T-helper 22 cell (primary cell): ENCODE results near the gene TTC28.
"Not testable (repeated sequence)": the region's sequence is repeated elsewhere in the genome, so short reads cannot be mapped to it uniquely, and the experiment has no call there.

ENCODE experiments used
- DNase-seq: peaks from one replicate; pipeline ENCODE4 v3.0.0-alpha.2; 2020; ENCODE audit warnings: low read depth

TTC28 gene

DNA sequence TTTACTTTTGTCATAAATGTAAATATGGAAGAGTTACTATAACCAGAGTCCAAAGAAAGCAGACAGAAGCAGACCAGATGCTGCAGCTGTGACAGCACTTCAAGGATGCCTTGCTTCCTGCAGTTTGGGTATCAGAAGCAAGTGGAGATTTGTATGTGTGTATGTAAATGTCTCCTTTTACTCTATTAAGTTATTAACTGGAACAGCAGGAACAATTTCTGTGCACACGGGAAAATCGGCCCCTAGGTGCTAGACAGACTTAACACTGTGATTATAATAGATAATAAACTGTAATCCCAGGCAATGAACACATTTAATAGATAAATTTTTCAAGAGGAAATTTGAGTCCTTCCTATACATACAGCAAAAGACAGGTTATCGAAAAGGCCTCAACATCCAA lies 582.0 kb downstream of the TTC28 start:
- DNase-seq = no peak

DNA sequence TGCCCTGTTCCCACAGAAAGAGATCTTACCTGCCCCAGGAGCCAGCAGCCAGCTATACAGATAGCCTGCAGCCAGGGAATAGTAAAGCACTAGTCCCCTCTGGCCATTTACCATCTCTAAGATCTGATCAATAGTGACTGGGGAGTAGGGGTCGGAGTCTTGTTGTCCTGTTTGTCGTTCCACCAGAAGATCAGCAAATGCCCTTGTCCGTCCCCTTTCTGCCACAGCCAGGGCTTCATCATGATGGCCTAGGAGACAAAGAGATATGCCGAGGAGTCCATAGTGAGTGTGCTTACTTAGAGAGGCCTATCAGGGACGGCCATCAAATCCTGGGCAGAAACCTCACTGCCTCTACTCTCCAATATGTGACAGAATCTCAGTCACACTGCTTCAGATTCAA lies 583.5 kb downstream of the TTC28 start:
- no peak for DNase-seq

DNA sequence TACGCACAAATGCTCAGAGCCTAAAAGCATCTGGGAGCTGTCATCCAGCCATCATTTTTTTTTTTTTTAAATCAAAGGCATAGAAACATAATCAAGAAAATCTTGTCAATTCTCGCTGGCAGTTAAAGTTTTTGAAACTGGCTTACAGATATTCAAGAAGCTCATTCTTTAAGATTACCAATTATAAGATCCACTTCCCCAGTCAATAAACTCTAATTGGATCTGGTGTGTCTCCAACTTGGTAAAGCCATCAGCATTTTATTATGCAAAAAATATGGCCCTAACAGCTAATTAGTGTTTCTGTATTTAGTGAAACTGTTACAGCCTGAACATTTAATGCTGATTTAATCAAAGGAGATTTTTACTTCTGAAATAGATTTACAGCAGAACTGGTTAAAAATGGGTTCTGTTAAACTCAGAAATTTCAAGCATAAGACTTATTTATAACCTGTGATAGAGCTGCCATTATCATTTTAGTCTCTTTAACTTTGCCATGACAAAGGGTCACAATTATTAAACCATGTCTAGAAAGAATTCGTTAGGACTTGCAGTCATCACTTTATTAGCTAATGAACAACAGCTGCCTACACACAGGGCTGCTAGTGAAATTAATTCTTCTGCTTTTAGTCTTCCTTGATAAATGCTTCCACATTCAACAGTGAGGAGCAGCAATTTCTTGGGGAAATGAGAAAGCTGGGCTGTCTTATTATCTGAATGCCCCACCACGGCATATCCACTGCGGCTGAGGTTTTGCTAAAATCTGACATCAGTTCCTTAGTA lies 584.1 kb downstream of the TTC28 start:
- no peak for DNase-seq

DNA sequence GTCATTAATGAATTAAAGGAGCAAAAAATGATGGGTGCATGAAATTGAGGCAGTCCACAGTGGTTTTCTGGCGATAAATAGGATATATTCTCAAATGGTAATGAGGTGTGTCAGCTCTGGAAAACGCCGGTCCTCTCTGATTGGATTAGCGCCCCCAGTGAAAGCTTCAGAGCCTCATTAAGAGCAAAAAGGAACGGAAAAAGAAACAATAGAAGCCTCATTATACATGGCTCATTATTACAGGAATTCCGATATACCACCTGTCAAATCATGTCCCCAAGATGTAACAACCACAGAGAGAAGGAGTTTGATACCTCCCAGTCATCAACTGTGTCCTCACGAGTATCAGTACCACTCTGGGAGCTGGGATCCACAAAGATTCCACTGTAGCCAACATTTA lies 584.9 kb downstream of the TTC28 start:
- DNase-seq = no peak

DNA sequence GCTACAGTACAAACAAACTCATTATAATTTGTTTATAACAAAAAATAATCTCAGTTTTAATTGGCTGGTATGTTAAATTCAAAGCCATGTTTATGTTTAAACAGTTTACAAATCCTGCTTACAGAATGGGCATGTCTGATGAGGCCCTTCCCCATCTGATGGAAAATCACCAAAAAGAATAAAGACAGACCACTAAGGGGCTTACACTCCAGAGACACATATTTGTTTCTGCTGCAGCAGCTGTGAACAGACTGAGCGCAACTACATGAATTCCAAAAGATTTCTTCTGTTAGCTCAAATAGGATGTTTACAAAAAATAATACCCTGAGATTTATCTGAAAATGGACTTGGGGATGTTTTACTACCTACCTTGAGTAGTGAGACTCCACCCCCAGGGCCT lies 585.9 kb downstream of the TTC28 start:
- no peak for DNase-seq

DNA sequence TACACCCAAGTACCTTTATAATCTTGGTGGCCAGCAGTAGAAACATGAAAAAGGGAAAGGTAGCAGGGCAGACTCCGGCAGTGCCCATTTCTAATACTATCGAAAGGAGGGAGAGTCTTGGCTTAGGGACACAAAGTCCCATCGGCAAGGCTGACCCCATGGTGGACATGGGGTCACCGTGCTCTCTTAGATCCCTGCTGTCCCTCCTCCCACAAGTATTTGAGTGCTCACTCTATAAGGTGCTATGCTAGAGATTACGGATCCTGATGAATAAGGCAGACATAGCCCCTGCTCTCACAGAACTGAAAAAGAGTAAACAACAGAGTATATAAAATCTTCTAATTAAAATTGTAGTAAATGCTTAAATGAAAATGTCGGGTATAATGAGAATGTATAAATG lies 588.2 kb downstream of the TTC28 start:
- DNase-seq = no peak

DNA sequence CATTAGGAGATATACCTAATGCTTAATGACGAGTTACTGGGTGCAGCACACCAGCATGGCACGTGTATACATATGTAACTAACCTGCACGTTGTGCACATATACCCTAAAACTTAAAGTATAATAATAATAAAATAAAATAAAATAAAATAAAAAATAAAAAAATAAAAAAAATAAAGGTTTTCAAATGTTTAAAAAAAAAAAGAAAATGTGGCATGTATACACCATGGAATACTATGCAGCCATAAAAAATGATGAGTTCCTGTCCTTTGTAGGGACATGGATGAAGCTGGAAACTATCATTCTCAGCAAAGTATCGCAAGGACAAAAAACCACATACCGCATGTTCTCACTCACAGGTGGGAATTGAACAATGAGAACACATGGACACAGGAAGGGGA lies 590.1 kb downstream of the TTC28 start:
- not testable (repeated sequence) for DNase-seq

DNA sequence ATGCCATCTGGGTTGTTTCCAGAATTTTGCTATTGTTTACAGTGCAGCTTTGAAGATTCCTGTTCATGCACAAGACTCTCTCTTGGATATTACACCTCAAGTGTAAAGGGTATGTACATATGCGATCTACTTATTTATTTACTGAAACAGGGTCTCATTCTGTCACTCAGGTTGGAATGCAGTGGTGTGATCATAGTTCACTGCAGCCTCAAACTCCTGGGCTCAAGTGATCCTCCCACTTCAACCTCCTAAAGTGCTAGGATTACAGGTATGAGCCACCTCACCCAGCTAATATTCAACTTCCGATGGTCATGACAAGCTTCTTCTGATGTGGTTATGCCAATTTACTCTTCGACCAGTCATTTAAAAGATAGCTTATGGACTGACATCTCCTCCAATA lies 602.5 kb downstream of the TTC28 start:
- no peak for DNase-seq

DNA sequence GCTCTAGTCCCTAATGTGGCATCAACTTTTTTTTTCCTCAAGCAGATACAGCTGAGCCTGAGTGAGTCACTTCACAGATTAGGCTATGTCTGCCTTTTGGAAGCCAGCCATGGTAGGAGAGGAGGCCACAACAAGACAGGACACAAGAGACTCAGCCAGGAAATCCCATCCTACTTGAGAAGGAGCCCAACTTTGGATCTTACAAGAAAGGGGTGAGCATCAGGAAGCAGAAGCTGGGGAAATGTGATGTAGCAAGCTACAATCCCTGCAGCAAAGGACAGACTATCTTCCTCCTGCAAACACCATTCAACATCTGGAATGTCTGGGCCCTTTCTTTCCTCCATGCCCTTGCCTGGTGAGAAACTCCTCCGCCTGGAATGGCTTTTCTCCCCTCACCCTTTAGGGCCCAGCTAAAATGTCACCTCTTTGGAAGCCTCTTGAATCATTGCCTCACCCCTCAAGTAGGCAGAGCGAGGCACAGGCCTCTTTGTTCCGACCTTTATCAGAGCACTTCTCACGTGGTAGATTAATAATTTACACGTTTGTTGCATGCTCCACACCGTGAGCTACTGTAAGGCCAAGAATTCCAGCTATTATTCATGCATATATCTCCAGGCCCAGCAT lies 604.2 kb downstream of the TTC28 start:
- no peak for DNase-seq

DNA sequence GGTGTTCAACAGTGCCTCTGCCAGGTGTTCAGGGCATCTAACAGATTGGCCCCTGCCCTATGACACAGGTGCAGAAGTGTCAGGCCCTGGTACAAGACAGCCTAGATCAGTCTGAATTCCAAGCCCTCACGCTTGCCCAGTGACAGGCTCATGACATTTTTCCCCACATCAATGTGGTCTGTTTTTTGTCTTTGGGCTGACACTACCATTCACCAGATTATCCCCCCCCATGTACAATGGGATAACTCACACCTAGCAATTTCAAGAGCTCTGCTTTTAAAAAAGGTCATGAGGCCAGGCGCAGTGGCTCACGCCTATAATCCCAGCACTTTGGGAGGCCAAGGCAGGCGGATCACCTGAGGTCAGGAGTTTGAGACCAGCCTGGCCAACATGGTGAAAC lies 605.1 kb downstream of the TTC28 start:
- no peak for DNase-seq

DNA sequence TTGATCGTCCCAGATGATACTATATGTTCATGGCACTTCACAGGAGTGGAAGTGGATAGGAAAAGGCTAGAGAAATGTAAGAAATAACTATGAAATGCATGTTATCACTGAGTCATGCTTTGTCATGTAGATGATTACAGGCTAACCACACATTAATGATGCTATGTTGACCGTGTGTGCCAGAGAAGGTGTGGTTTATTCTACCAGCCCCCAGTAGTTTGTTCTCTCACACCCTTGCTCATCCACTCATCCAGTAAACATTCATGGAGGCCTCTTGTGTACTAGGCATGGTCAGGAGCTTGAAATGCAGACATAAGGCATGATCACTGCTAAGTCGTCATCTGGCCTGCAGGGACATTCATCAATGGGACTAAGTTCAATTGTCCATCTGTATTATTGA lies 607.6 kb downstream of the TTC28 start:
- DNase-seq = no peak

DNA sequence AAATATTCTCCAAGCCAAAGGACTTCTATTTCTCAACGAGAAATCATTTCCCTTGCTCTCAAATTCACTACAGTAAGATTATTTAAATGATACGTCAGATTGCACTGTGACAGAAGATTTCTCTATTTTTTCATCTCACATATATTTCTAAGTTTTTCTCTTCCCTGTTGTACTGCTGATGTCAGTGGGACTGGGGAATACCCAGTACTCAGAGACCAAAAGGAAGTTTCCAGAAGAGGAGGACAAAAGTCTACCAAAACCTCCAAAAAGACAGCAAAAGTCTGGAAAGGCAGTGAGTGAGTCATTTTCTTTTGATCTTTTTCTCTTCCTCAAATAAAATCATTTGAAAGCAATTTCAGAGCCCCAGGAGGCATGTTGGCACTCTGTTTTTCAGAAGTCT lies 610.8 kb downstream of the TTC28 start:
- DNase-seq = no peak

DNA sequence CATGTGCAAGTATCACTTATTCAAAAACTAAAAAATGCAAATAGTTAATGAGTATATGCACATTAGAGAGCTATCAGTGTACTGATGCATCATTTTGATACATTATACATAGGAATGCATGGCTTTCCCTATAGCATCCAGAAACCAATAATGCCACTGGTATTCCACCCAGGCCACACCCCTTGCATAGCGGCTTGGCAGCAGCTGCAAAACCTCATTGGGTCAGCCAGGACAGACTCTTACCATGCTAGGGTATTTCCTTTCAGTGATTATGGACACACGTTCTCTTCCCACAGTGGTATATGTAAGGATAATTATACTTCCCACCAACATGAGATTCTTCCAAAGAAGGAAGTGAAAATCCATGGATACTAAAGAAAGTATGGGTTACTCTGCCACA lies 614.7 kb downstream of the TTC28 start:
- DNase-seq = no peak

DNA sequence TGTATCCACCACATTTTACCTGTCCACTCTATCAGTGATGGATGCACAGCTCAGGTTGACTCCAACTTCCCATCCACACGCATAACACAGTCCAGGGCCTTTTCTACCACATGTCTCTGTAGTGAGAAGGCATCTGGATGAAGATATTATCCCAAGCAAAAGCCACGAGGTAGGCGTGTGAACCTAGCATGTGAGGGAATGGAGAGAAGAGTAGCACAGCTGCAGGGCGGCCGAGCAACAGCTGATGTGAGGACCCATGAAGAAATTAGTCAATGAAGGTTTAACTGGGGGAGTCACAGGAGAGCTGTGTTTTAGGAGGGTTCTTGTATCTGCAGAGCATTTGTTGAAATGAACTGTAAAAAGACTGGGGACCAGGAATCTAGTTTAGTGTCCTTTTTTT lies 616.0 kb downstream of the TTC28 start:
- no peak for DNase-seq

DNA sequence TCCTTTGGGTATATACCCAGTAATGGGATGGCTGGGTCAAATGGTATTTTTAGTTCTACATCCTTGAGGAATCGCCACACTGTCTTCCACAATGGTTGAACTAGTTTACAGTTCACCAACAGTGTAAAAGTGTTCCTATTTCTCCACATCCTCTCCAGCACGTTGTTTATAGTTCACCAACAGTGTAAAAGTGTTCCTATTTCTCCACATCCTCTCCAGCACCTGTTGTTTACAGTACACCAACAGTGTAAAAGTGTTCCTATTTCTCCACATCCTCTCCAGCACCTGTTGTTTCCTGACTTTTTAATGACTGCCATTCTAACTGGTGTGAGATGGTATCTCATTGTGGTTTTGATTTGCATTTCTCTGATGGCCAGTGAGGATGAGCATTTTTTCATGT lies 619.0 kb downstream of the TTC28 start:
- DNase-seq = not testable (repeated sequence)

DNA sequence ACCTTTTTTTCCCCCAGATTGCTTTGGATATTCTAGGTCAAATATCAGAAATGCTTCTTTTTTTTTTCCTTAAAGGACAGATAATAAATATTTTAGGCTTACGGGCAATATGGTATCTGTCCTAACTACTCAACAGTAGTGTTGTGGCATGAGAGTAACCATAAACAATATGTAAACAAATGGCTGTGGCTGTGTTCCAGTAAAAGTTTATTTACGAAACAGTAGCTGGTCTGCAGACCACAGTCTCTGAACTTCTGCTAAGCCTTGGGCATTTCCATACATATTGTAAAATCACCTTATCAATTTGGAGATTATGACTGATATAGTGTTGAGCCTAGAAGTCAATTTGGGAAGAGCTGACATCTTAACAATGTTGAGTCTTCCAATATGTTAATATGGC lies 621.6 kb downstream of the TTC28 start:
- DNase-seq = no peak

DNA sequence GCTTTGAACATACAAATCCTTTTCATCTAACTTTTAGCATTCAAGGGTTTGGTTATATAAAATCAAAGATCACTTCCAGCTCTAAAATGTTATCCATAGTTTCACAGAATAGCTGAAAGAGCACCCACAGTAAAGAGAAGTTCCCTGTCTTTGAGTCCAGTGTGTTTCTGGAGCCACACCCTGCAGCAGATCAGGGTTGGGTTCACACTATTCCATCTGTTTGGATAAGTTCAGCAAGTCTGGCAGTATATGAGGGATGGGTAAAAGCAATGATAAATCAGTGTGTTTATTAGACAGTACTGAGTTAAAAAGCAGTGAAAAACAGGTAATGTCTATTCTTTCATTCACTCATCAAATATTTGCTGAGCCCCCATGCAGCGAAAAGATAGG lies 624.8 kb downstream of the TTC28 start:
- no peak for DNase-seq

DNA sequence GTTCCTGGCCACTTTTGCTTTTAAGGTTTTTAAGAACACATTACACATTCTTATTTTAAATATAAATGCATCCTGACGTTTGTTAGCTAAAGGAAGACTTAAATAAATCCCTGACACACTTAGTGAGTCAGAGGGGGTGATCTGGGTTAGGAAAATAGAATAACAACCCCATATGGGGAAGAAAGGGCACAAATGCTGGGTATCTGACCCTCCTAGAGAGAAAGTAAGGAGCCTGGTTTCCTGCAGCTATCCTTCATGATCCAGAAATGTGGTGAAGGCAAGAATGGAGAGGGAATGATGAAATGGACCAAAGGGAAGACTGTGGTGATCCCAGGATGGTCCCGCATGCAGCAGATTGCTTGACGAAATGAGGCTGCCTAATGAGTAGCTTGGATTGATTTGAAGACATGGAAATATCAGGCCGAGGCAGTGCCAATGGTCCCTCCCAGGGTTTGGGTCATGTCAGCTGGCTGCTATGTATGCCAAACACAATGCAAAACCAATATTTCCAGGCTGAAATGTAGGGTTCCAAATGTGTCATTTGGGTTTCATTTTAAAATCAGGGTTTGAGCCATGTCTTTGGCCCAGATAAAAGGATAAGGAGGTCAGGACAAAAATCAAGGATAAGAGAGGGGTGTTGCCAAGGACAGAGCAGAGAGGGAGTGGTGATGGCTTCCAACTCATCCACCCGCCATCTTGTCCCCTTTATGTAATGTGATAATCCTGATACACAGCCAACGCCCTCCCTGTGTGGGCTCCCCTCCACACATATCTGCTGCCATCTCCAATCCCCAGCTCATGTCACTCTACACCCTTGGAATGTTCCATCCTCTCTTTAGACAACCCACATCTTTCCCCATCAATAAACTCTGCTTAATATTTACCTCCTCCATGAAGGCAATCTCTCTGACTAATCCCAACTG lies 625.5 kb downstream of the TTC28 start:
- no peak for DNase-seq

DNA sequence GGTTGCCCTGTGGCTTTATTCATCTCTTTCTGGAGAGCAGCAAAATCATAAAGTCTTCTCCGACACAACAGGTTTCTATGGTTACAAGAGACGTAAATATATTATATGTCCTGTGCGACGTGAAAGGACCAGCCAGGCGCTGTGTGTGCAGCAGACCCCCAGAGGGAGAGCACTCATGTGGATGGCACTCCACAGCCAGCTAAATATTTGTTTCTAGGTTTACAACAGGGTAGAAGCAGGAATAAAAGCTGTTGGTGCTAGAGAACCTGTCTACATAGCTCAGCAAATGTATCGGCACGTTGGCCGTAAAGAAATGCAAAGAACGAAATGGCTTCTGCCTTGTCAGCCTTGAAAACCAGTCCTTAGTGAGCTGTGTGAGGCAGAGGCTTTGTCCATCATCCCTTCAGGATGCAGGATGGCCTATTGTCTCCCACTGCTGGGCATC lies 626.8 kb downstream of the TTC28 start:
- no peak for DNase-seq

DNA sequence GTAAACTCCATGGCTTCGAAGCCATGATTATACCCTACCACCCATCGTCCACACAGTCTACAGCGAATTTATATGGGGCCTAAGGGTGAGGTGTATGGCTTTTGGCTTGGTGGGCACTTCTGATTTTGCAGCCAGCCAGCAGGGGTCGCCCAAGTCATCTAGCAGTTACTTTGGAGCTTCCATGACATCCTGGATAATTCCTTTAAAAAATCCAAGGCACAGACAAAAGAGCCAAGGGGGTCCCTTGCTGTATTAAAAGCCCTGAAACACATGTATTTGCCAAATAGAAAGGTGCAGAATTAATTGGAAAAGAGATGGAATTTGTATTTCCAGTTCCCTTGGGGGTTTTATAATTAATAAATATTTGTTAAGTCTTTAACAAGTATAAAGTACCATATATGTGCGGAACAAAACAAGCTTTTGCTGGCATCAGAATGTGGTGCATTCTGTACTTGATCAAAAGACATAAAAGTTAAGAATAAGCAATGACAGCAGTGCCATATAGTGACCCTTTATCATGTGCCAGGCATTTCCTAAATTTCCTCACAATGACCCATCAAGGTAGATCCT lies 627.8 kb downstream of the TTC28 start:
- DNase-seq = no peak

DNA sequence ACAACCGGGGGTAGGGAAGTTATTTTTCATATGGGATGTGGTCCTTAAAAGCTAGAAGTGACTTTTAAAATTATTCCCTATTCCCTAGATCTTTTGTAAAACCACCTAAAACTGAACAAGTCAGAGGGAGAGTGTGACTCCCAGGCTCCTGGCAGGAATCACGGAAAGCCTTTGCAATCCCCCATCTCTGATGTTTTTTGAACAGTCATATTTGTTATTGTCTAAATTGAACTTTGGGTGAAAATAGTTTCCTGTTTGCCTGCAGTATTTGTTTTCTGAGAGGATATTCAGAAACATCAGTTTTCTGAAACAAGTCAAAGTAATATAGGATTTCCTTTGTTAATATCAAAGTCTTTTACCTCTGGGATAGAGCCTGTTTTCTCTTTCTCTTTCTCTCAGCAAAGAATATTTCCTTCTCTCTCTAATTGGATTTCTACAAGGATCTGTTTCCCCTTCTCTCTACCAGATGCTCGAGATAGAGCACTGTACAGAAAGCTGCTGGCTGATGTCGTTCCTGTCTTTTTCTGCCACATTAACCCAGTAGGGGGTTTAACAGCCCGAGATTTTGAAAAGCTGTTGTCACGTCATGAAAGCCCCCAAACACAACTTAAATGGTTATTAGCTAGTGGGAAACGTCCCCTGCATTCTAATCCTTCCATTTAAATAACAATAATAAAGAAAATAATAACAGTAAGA lies 628.4 kb downstream of the TTC28 start:
- DNase-seq = no peak

DNA sequence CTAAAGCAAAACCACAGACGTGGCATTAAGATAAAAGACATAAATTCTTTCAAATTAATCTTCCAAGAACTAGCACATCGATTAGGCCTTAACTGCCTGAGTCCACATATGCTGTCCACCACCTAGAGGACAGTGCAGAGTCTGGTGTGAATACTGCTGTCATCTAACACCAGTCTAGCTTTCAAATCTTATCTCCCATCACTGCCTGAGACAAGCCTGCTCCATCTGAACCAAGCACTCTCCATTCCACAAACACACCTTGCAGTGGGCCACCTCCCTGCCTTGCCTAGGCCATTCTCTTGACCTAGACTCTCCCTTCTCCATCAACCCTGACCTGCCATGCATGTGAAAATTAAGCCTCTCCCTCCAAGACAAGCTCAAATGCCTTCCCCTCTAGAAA lies 631.1 kb downstream of the TTC28 start:
- no peak for DNase-seq
